A549 (cell line): Measurements from ENCODE around the gene RUNX1. TPM values are rescaled to one million over a fixed set of nuclear protein-coding genes. Genes with fewer than 3 reads are reported as not detected.

Experiments used
- ATAC-seq, 2 experiments: fragments of 200-7000 bp in 1 of 2; fragments of >200 bp in 1 of 2; cut with Nextera tagmentation in 1 of 2; cut with Tn5 transposase in 1 of 2; 3 replicates each; pipeline versions ENCODE4 v1.8.0 to v1.9.1; 2018 to 2020; ENCODE audit warnings: mild to moderate bottlenecking in 1 of 2, moderate library complexity in 1 of 2
- CTCF ChIA-PET: fragments of 300-600 bp; sonication (Branson Sonifier 250); formaldehyde crosslinking; extraction: SDS; loops from one replicate; lab custom pipeline; 2021; ENCODE audit warnings: antibody characterized with exemption, inconsistent platforms; lab: Yijun Ruan, JAX
- POLR2A ChIA-PET: fragments of 350-600 bp; formaldehyde crosslinking; extraction: SDS; loops from one replicate; lab custom pipeline; 2021; ENCODE audit warnings: antibody characterized with exemption, inconsistent platforms; lab: Yijun Ruan, JAX
- DNase-seq, 2 experiments: peaks; one replicate each; pipeline versions ENCODE4 v3.0.0 to v3.0.0-alpha.2; 2011 to 2016; ENCODE audit warnings: low read depth in 1 of 2, low spot score in 1 of 2
- FAIRE-seq: peaks from 2 replicates; lab custom pipeline; 2011; peaks lifted over from hg19 to GRCh38; lab: Jason Lieb, UNC
- H3K27ac ChIP-seq, 2 experiments: fragments of >200 bp; sonication (Bioruptor Twin); formaldehyde crosslinking; 3 replicates each; pipeline ENCODE4 v1.5.1; 2016 to 2017
- H3K4me1 ChIP-seq: fragments of >200 bp; sonication (Bioruptor Twin); formaldehyde crosslinking; 3 replicates; pipeline ENCODE4 v1.6.1; 2016
- H3K4me2 ChIP-seq: fragments of >200 bp; sonication (Bioruptor Twin); formaldehyde crosslinking; 3 replicates; pipeline ENCODE4 v1.6.1; 2016
- H3K4me3 ChIP-seq: fragments of >200 bp; sonication (Bioruptor Twin); formaldehyde crosslinking; 3 replicates; pipeline ENCODE4 v1.5.1; 2016
- H3K9me3 ChIP-seq: fragments of >200 bp; sonication (Bioruptor Twin); formaldehyde crosslinking; 3 replicates; pipeline ENCODE4 v1.6.1; 2016
- BCL3 ChIP-seq: fragments of >200 bp; sonication (Bioruptor Twin); formaldehyde crosslinking; IDR thresholded peaks from 3 replicates; pipeline ENCODE4 v1.6.1; 2016
- CHD4 ChIP-seq: fragments of 200-600 bp; sonication (generic); IDR thresholded peaks from 2 replicates; pipeline ENCODE4 v1.6.1; 2016; ENCODE audit warnings: antibody characterized with exemption, mild to moderate bottlenecking, borderline replicate concordance
- FOSL2 ChIP-seq, 2 experiments: fragments of 450-650 bp in 1 of 2; fragments of >200 bp in 1 of 2; sonication (Bioruptor Twin) in 1 of 2; formaldehyde crosslinking; IDR thresholded peaks; 2 replicates each; pipeline versions ENCODE4 v1.5.0 to v1.6.1; 2016 to 2020; ENCODE audit warnings: mild to moderate bottlenecking in 1 of 2, moderate library complexity in 1 of 2
- GATA3 ChIP-seq: IDR thresholded peaks from 2 replicates; pipeline ENCODE4 v1.6.1; 2012; ENCODE audit warnings: borderline replicate concordance
- HDAC2 ChIP-seq: fragments of 200-600 bp; sonication (generic); IDR thresholded peaks from 2 replicates; pipeline ENCODE4 v1.6.1; 2016
- HOXA7 ChIP-seq: fragments of 250-450 bp; sonication (Bioruptor Pico); IDR thresholded peaks from 2 replicates; pipeline ENCODE4 v1.5.0; 2020; ENCODE audit warnings: mild to moderate bottlenecking, moderate library complexity
- JUN ChIP-seq, 2 experiments: fragments of >200 bp; sonication (Bioruptor Twin); formaldehyde crosslinking; IDR thresholded peaks; 2 replicates in 1 of 2; 3 replicates in 1 of 2; pipeline ENCODE4 v1.6.1; 2016 to 2017
- JUNB ChIP-seq: fragments of >200 bp; sonication (Bioruptor Twin); formaldehyde crosslinking; IDR thresholded peaks from 2 replicates; pipeline ENCODE4 v1.6.1; 2016
- MAZ ChIP-seq: fragments of 150-350 bp; IDR thresholded peaks from 2 replicates; pipeline ENCODE4 v1.6.1; 2014; ENCODE audit warnings: antibody characterized with exemption, low read depth, low read length, borderline replicate concordance
- MYC ChIP-seq: IDR thresholded peaks from 2 replicates; pipeline ENCODE4 v1.6.1; 2012; ENCODE audit warnings: mild to moderate bottlenecking, inconsistent platforms, low read length, improper control_type of control experiment, borderline replicate concordance
- NPAS2 ChIP-seq: fragments of 250-450 bp; sonication (Bioruptor Pico); IDR thresholded peaks from 2 replicates; pipeline ENCODE4 v1.8.0; 2022; ENCODE audit warnings: mild to moderate bottlenecking, moderate library complexity, borderline replicate concordance
- PHF8 ChIP-seq: fragments of 200-600 bp; sonication (generic); IDR thresholded peaks from 2 replicates; pipeline ENCODE4 v1.6.1; 2016; ENCODE audit warnings: low read depth, mild to moderate bottlenecking, antibody characterized with exemption, moderate library complexity, borderline replicate concordance
- POLR2A ChIP-seq: IDR thresholded peaks from 2 replicates; pipeline ENCODE4 v1.6.1; 2012; ENCODE audit warnings: mild to moderate bottlenecking, low read length
- RAD21 ChIP-seq, 2 experiments: fragments of >200 bp in 1 of 2; sonication (Bioruptor Twin) in 1 of 2; formaldehyde crosslinking in 1 of 2; IDR thresholded peaks in 1 of 2; conservative IDR thresholded peaks in 1 of 2; 2 replicates in 1 of 2; 3 replicates in 1 of 2; pipeline ENCODE4 v1.6.1; 2012 to 2018; ENCODE audit warnings: inconsistent platforms in 1 of 2
- RARB ChIP-seq: fragments of 250-450 bp; sonication (Bioruptor Pico); IDR thresholded peaks from 2 replicates; pipeline ENCODE4 v1.8.0; 2021; ENCODE audit warnings: mild to moderate bottlenecking, moderate library complexity
- ZC3H11A ChIP-seq: fragments of 450-650 bp; IDR thresholded peaks from 2 replicates; pipeline ENCODE4 v1.6.1; 2014; ENCODE audit warnings: antibody characterized with exemption, mild to moderate bottlenecking
- WGBS: methylation state at CpG from one replicate; pipeline ENCODE4 v1.1.6; 2017; ENCODE audit errors: missing lambda C conversion rate; 5-methylcytosine and 5-hydroxymethylcytosine counted together
- polyA plus RNA-seq, 4 experiments: library from polyadenylated mRNA; depleted of rRNA in 3 of 4; stranded (reverse); fragments of >200 nt; fragmentation: RNase III in 1 of 4; extraction: RNeasy Plus Mini Kit Qiagen cat#74134 plus additional on column Dnase treatment in 1 of 4; gene quantifications; 2 replicates in 3 of 4; 3 replicates in 1 of 4; pipeline ENCODE4 v1.2.3, GENCODE V29; 2011 to 2017

RUNX1 gene
- polyA plus RNA-seq, 2 of the 4 experiments (the other 2 are of a cell fraction): 5.5 TPM

DNA sequence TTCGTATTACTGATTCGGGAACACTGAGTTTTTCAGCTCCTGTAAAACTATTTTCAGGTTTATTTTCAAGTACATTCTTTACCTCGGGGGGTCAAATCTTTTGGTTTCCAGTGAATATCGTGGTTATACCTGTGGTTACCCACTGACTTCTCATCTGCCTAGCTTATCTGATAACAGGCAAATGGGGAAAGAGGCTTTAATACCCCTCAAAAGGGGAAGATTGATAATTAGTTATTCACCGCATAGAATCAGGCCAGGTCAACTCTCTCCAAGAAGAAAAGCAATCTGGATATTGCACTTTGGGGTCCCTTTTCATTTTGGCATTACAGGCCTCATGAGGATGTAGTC, 23.0 kb downstream of the RUNX1 start (continued):
- TF ChIP-seq BCL3: no peak

GRCh38 chr21:35025206-35026152, 23.6 kb downstream of the RUNX1 start:
- DNase-seq: no peak
- H3K27ac ChIP-seq: no peak overlapping the region
- ATAC-seq: no peak
- no peak overlapping the region for H3K4me3 ChIP-seq
- WGBS: 81% methylated on average over 12 of the region's 12 CpGs
- no peak overlapping the region for H3K4me2 ChIP-seq
- peaks cover 16% of the 10 kb centered on the region for H3K4me1 ChIP-seq
- CTCF ChIA-PET: no interaction called here
- POLR2A ChIA-PET: no interaction called here
- no peak for TF ChIP-seq CHD4
- TF ChIP-seq FOSL2 (IDR thresholded peaks at IDR 0.05): no peak
- no peak for TF ChIP-seq FOSL2 (CRISPR knock-in tag; IDR thresholded peaks at IDR 0.05)
- no peak for TF ChIP-seq HOXA7 (CRISPR knock-in tag)
- TF ChIP-seq GATA3: no peak
- no peak for TF ChIP-seq ZC3H11A
- no peak for TF ChIP-seq MAZ
- TF ChIP-seq RARB (CRISPR knock-in tag): no peak
- TF ChIP-seq, all 56 proteins: peak for 0
- no peak for FAIRE-seq
- no peaks in the 10 kb centered on the region for H3K9me3 ChIP-seq

DNA sequence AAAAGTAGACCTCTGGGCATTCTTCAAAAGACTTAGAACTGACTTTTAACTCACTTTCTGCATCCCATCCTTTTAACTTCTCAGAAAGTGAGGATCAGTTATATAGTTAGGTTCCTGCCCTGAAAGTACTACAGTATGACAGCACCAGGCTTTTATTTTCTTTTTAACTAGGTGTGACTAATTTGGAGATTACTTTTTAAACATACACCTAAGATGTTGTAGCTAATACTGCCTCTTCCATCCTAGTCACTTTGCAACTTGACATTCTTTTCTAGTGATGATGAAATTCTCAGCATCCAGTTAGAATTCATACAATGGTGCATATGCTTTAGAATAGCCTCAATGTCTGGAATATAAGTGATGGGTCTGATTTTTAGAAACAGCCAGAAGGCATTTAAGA, 24.6 kb downstream of the RUNX1 start:
- FAIRE-seq: no peak
- Histone ChIP-seq H3K4me1 (peaks cover 24% of the 10 kb centered on the region), H3K4me2 (no peak overlapping the region), H3K9me3 (no peaks in the 10 kb centered on the region)
- CTCF ChIA-PET: no interaction called here
- POLR2A ChIA-PET: no interaction called here
- TF ChIP-seq MYC (no peak), POLR2A (no peak), JUN (IDR thresholded peaks at IDR 0.05) (no peak), HDAC2 (no peak), ZC3H11A (no peak), JUNB (no peak), BCL3 (no peak), NPAS2 (CRISPR knock-in tag) (no peak)
- TF ChIP-seq, all 56 proteins: peak for 0
- DNase-seq: no peak
- no peak overlapping the region for H3K4me3 ChIP-seq
- ATAC-seq: no peak
- H3K27ac ChIP-seq: no peak overlapping the region

GRCh38 chr21:35024071-35024420, 25.1 kb downstream of the RUNX1 start:
- POLR2A ChIA-PET: no interaction called here
- no peak overlapping the region for H3K4me2 ChIP-seq
- DNase-seq (peak in 1 of 2 experiments; percentile 6), FAIRE-seq (no peak), ATAC-seq (no peak)
- CTCF ChIA-PET: no interaction called here
- no peak for TF ChIP-seq RAD21 (conservative IDR thresholded peaks at IDR 0.05 in 1 of 2, IDR thresholded peaks at IDR 0.05 in 1 of 2)
- TF ChIP-seq ZC3H11A: no peak
- no peak for TF ChIP-seq PHF8
- no peaks in the 10 kb centered on the region for H3K9me3 ChIP-seq
- peaks cover 28% of the 10 kb centered on the region for H3K4me1 ChIP-seq
- no peak overlapping the region for H3K4me3 ChIP-seq
- no peak overlapping the region for H3K27ac ChIP-seq
- 83% methylated on average over 1 of the region's 1 CpG for WGBS
